Esophagus squamous epithelium (tissue), 4 donors: Measurements from ENCODE around the gene GPSM1.

Source experiments
- POLR2A ChIP-seq, 4 donors: fragments of 450-650 bp; IDR thresholded peaks; one replicate each; pipeline ENCODE4 v1.6.1; 2017; ENCODE audit warnings: antibody characterized with exemption in 4 of 4, mild to moderate bottlenecking in 4 of 4, moderate library complexity in 3 of 4
- TF ChIP-seq, protein P1 (sequence below), 6 experiments: fragments of 450-650 bp in 4 of 6; fragments of 200-600 bp in 2 of 6; sonication (generic) in 2 of 6; IDR thresholded peaks; one replicate each; pipeline ENCODE4 v1.5.1; 2016 to 2019; ENCODE audit warnings: antibody characterized with exemption in 6 of 6, mild to moderate bottlenecking in 4 of 6, moderate library complexity in 4 of 6

DNA sequence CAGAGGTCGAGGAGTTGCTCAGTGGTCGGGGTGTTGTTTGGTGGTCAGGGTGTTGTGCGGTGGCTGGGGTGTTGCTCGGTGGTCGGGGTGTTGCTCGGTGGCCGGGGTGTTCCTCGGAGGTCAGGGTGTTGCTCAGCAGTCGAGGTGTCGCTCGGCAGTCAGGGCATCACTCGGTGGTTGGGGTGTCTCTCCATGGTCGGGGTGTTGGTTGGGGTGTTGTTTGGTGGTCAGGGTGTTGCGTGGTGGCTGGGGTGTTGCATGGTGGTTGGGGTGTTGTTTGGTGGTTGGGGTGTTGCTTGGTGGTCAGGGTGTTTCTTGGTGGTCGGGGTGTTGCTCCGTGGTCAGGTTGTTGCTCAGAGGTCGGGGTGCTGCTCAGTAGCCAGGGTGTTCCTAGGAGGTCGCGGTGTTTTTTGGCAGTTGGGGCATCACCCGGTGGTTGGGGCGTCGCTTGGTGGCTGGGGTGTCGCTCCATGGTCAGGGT is 11.0 kb upstream of the GPSM1 start:
- TF ChIP-seq POLR2A (IDR thresholded peaks at IDR 0.05) = no peak
- TF ChIP-seq, protein P1, sequence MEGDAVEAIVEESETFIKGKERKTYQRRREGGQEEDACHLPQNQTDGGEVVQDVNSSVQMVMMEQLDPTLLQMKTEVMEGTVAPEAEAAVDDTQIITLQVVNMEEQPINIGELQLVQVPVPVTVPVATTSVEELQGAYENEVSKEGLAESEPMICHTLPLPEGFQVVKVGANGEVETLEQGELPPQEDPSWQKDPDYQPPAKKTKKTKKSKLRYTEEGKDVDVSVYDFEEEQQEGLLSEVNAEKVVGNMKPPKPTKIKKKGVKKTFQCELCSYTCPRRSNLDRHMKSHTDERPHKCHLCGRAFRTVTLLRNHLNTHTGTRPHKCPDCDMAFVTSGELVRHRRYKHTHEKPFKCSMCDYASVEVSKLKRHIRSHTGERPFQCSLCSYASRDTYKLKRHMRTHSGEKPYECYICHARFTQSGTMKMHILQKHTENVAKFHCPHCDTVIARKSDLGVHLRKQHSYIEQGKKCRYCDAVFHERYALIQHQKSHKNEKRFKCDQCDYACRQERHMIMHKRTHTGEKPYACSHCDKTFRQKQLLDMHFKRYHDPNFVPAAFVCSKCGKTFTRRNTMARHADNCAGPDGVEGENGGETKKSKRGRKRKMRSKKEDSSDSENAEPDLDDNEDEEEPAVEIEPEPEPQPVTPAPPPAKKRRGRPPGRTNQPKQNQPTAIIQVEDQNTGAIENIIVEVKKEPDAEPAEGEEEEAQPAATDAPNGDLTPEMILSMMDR (IDR thresholded peaks at IDR 0.05) = no peak
